SK-N-SH treated with all-trans-retinoic acid at 6 μM for 48 hours (cell line): ENCODE results near the gene PLEKHG4B.

ENCODE experiments used
- ARNTL ChIP-seq: fragments of 450-650 bp; formaldehyde crosslinking; IDR thresholded peaks from 2 replicates; pipeline ENCODE4 v1.5.0; 2020; ENCODE audit warnings: low read depth, mild to moderate bottlenecking, moderate library complexity, borderline replicate concordance
- CSDC2 ChIP-seq: fragments of 250-450 bp; sonication (Bioruptor Pico); IDR thresholded peaks from 2 replicates; pipeline ENCODE4 v1.5.0; 2020; ENCODE audit warnings: mild to moderate bottlenecking, moderate library complexity
- ISL1 ChIP-seq: fragments of 250-450 bp; sonication (Bioruptor Pico); IDR thresholded peaks from 2 replicates; pipeline ENCODE4 v2.1.2; 2022; ENCODE audit warnings: mild to moderate bottlenecking, moderate library complexity
- PATZ1 ChIP-seq: fragments of 250-450 bp; sonication (Bioruptor Pico); IDR thresholded peaks from 2 replicates; pipeline ENCODE4 v1.8.0; 2020; ENCODE audit warnings: mild to moderate bottlenecking, moderate library complexity, borderline replicate concordance
- POU6F1 ChIP-seq: fragments of 250-450 bp; sonication (Bioruptor Pico); IDR thresholded peaks from 2 replicates; pipeline ENCODE4 v1.8.0; 2021; ENCODE audit warnings: low read depth, mild to moderate bottlenecking, moderate library complexity, borderline replicate concordance
- SNAI2 ChIP-seq: fragments of 250-450 bp; sonication (Bioruptor Pico); IDR thresholded peaks from 2 replicates; pipeline ENCODE4 v1.5.0; 2020; ENCODE audit warnings: mild to moderate bottlenecking, moderate library complexity
- ZFP3 ChIP-seq: fragments of 250-450 bp; sonication (Bioruptor Pico); IDR thresholded peaks from 2 replicates; pipeline ENCODE4 v1.5.0; 2020; ENCODE audit warnings: mild to moderate bottlenecking, moderate library complexity
- ZFP30 ChIP-seq: fragments of 450-650 bp; formaldehyde crosslinking; IDR thresholded peaks from 2 replicates; pipeline ENCODE4 v1.5.0; 2022; ENCODE audit warnings: mild to moderate bottlenecking, moderate library complexity
- ZNF565 ChIP-seq: fragments of 450-650 bp; formaldehyde crosslinking; conservative IDR thresholded peaks from 2 replicates; pipeline ENCODE4 v1.5.0; 2020; ENCODE audit warnings: low read depth, mild to moderate bottlenecking, moderate library complexity
- ZNF70 ChIP-seq: fragments of 450-650 bp; formaldehyde crosslinking; IDR thresholded peaks from 2 replicates; pipeline ENCODE4 v1.5.0; 2020; ENCODE audit warnings: mild to moderate bottlenecking, moderate library complexity
- ZNF8 ChIP-seq: fragments of 450-650 bp; formaldehyde crosslinking; IDR thresholded peaks from 2 replicates; pipeline ENCODE4 v1.5.0; 2020; ENCODE audit warnings: mild to moderate bottlenecking, moderate library complexity

GRCh38 chr5:121432-121831, 29.5 kb downstream of the PLEKHG4B start:
- no peak for TF ChIP-seq ZFP30 (CRISPR knock-in tag)
- TF ChIP-seq ZFP3 (CRISPR knock-in tag), result no peak
- TF ChIP-seq ZNF565 (CRISPR knock-in tag), result no peak
- no peak for TF ChIP-seq ZNF8 (CRISPR knock-in tag)
- TF ChIP-seq ISL1 (CRISPR knock-in tag), result no peak
- TF ChIP-seq ARNTL (CRISPR knock-in tag), result no peak
- no peak for TF ChIP-seq ZNF70 (CRISPR knock-in tag)
- TF ChIP-seq PATZ1 (CRISPR knock-in tag), result no peak
- no peak for TF ChIP-seq POU6F1 (CRISPR knock-in tag)
- TF ChIP-seq CSDC2 (CRISPR knock-in tag), result no peak
- TF ChIP-seq SNAI2, result no peak
